HL-60 (cell line): ENCODE results near the gene WDR59.

Source experiments
- POLR2AphosphoS5 ChIP-seq: IDR thresholded peaks from 2 replicates; pipeline ENCODE4 v1.6.1; 2012; ENCODE audit warnings: low read depth
- TF ChIP-seq, protein P1 (sequence below): IDR thresholded peaks from one replicate; pipeline ENCODE4 v1.5.1; 2011; ENCODE audit warnings: low read length, control low read depth, inconsistent platforms; ENCODE audit not compliant: insufficient read depth

DNA sequence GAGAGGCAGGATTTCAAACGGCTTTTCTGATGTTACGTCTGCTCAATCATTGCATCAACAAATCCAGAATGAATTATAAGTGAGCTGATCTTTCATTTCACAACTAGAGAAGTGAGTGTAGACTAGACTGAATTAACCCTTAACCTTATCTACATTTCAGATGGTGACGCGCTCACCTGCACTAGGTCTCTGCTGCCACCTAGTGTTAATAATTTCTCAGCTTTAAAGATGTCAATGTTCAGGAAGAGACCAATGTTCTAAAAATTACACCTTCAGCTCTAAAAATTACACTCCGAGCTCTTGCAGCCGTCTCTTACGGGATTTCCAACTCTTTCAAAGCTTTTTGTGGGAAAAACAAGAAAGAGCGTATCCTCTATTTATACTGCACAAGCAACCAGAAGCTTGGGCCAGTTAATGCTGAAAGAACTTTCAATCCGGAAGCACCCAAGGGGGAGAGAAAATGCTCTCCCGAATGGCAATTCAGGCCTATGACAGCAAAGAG lies 122.1 kb downstream of the WDR59 start:
- TF ChIP-seq, protein P1, sequence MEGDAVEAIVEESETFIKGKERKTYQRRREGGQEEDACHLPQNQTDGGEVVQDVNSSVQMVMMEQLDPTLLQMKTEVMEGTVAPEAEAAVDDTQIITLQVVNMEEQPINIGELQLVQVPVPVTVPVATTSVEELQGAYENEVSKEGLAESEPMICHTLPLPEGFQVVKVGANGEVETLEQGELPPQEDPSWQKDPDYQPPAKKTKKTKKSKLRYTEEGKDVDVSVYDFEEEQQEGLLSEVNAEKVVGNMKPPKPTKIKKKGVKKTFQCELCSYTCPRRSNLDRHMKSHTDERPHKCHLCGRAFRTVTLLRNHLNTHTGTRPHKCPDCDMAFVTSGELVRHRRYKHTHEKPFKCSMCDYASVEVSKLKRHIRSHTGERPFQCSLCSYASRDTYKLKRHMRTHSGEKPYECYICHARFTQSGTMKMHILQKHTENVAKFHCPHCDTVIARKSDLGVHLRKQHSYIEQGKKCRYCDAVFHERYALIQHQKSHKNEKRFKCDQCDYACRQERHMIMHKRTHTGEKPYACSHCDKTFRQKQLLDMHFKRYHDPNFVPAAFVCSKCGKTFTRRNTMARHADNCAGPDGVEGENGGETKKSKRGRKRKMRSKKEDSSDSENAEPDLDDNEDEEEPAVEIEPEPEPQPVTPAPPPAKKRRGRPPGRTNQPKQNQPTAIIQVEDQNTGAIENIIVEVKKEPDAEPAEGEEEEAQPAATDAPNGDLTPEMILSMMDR: peak; percentile 43
- TF ChIP-seq POLR2AphosphoS5: no peak
